GM13977 (cell line): Measurements from ENCODE around the gene SPIN2B.
"Not testable (repeated sequence)": the region's sequence is repeated elsewhere in the genome, so short reads cannot be mapped to it uniquely, and the experiment has no call there.

Experiments used
- DNase-seq: peaks from one replicate; pipeline ENCODE4 v3.0.0; 2012; ENCODE audit warnings: low spot score
- CTCF ChIP-seq: IDR thresholded peaks from 2 replicates; pipeline ENCODE4 v1.5.1; 2012; ENCODE audit warnings: mild to moderate bottlenecking, control low read depth; ENCODE audit not compliant: insufficient read depth; ENCODE audit errors: extremely low read depth, missing control alignments
- in situ Hi-C: fragments of 300-500 bp; cut with MboI; formaldehyde crosslinking; loops from one replicate; pipeline ENCODE4 v1.12.0; 2022; ENCODE audit warnings: low sequenced_read_pairs, low pct_unique_long_range_greater_than_20kb, mixed read lengths, inconsistent platforms; ENCODE audit not compliant: unreplicated experiment

The SPIN2B gene

DNA sequence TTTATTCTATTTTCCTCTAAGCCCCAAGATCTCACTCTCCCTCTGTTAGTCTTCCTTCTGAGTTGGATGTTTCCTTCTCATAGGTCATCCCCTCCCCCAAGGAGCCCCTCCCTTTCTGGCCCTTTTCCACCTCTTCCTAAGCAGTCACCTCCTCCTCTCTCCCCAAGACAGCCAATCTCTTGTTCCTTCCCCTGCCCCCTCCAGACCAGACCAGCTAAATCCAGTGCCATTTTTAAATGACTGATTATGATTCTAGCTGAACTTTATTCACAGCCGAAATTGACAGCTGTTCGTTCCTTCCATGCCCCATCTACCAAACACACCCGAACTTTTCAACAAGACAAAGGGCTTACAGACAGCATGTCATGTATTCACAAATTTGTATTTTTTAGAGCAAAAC lies 13.9 kb upstream of the SPIN2B start:
- in situ Hi-C loops = no loop called here
- no peak for DNase-seq
- no peak for TF ChIP-seq CTCF

GRCh38 chrX:57134702-57135101 lies 13.4 kb upstream of the SPIN2B start:
- no peak for TF ChIP-seq CTCF
- in situ Hi-C loops = no loop called here
- DNase-seq = no peak

- in situ Hi-C loops = no loop called here
- no peak for DNase-seq
- TF ChIP-seq CTCF = no peak
Measured at GRCh38 chrX:57133706-57134105, 12.4 kb upstream of the SPIN2B start.

DNA sequence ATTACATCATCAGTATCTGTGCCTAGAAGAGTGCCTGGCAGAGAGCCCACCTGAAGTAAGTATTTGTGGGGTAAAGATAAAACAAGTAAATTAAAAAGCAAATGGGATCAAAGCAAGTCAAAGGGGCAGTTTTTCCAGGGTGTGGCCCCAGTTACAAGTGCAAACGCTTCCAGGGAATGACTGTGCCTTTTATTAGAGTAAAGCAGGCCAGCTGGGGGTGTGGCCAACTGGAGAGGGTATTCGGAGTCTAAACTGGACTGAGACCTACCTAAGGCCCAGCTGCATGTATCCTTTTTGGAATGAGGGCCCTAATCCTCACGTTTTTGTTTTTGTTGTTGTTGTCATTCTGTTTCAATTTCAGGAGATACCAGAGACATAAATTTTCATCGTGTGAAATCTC lies 11.9 kb upstream of the SPIN2B start:
- DNase-seq, in situ Hi-C loops: not testable (repeated sequence)

DNA sequence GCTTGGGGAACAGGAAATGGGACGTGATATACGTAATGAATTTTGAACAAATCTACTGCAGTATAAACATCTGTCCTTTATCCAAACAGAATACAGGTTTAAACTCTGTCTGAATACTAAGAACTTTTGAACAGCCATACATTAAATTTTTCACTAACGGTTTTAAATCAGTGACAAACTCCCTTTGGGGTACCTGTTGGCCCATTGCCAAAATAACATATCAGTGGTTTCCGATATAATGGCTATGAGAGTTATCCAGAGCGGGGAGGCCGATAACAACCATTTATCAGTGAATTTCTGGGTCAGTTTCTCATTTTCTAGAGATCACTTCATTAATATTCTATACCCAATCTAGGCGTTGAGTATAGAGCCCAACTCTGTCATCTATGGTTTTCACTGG lies 10.7 kb upstream of the SPIN2B start:
- no peak for DNase-seq
- in situ Hi-C loops = no loop called here
- no peak for TF ChIP-seq CTCF

DNA sequence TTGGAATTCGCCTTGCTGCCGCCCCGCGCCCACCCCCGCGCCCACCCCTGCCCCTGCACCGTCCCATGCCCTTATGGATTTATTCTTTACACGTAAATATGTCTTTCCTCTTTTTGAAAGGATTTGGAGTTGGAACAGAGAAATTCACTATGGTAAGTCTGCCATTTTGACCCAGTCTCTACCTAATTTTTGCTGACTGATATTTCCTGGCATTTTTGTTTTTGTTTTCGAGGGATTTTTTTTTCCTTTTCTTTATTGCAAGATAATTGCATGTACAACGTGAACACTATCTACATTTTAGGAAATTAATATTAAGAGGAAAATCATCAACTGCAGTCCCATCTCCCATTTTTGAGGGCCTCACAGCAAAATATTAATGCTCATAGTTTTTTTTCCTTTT lies 468 bp upstream of the SPIN2B start:
- no peak for TF ChIP-seq CTCF
- no peak for DNase-seq
- in situ Hi-C loops = no loop called here

DNA sequence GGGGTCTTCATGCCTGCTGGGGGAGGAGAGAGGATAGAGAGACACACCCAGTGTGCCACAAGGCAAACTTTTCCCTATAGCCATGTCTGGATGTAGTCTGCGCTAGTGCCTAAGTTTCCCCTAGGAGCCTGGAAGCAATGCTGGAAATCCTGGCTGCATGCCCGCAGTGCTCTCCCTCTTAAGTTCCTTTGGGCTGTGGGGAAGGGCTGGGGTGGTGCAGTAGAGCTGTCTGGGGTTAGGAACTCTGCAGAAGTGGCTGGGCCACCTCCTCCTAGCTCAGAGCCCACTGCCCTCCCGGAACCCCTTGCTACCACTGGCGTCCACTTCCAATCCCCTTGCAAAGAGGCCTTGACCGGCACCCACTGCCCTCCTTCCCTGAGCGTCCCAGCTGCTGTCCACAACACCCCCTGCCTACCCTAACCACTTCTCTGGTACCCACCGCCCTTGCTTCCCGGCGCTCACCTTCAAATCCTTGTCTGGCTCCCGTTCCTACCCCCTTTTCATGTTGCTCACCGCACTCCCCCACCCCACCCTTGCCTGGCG lies 658 bp downstream of the SPIN2B start:
- in situ Hi-C loops = not testable (repeated sequence)

DNA sequence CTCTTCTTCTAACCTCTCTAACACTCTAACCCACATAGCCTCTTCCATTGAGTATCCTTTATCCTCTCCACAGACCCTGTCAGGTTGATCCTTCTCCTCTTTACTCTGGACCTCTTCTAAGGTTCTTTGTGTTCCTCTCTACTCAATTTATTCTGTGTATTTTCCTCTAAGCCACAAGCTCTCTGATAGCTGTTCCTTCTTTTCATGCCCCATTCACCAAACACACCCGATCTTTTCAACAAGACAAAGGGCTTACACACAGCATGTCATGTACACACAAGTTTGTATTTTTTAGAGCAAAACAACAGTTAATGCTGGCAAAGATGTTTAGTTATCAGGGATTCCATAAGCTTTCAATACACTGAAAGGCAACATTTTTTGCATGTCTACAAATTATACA lies 1.9 kb downstream of the SPIN2B start:
- in situ Hi-C loops = no loop called here
- no peak for TF ChIP-seq CTCF
- DNase-seq = no peak

More for the DNA sequence above, 658 bp downstream of the SPIN2B start:
- not testable (repeated sequence) for DNase-seq

- DNase-seq, in situ Hi-C loops: not testable (repeated sequence)
Measured at GRCh38 chrX:57117566-57117965, 3.8 kb downstream of the SPIN2B start.
